HCT116 (cell line): Measurements from ENCODE around the gene UVRAG.

Experiments
- CEBPB ChIP-seq: IDR thresholded peaks from 2 replicates; pipeline ENCODE4 v1.6.1; 2012; ENCODE audit warnings: low read depth
- EGR1 ChIP-seq: IDR thresholded peaks from 2 replicates; pipeline ENCODE4 v1.6.1; 2012; ENCODE audit warnings: low read depth
- ELF1 ChIP-seq: IDR thresholded peaks from 2 replicates; pipeline ENCODE4 v1.6.1; 2012; ENCODE audit warnings: low read depth, borderline replicate concordance
- EZH2 ChIP-seq: fragments of 200-600 bp; sonication (generic); IDR thresholded peaks from 2 replicates; pipeline ENCODE4 v1.6.1; 2017; ENCODE audit warnings: antibody characterized with exemption, mixed run types
- JUND ChIP-seq: IDR thresholded peaks from 2 replicates; pipeline ENCODE4 v1.6.1; 2012
- POLR2A ChIP-seq: IDR thresholded peaks from 2 replicates; pipeline ENCODE4 v1.7.0; 2011; ENCODE audit warnings: borderline replicate concordance; ENCODE audit not compliant: insufficient read depth, insufficient read length; ENCODE audit errors: extremely low read depth
- POLR2AphosphoS5 ChIP-seq: IDR thresholded peaks from 2 replicates; pipeline ENCODE4 v1.6.1; 2011; ENCODE audit warnings: mild to moderate bottlenecking, low read depth, low read length, moderate library complexity
- SIN3A ChIP-seq: IDR thresholded peaks from 2 replicates; pipeline ENCODE4 v1.6.1; 2012; ENCODE audit warnings: low read depth
- SP1 ChIP-seq: IDR thresholded peaks from 2 replicates; pipeline ENCODE4 v1.6.1; 2012; ENCODE audit warnings: low read depth
- YY1 ChIP-seq: IDR thresholded peaks from 2 replicates; pipeline ENCODE4 v1.6.1; 2011; ENCODE audit warnings: low read length, low read depth, moderate library complexity, mild to moderate bottlenecking; ENCODE audit not compliant: insufficient replicate concordance; ENCODE audit errors: extremely low read depth
- TF ChIP-seq, protein P1 (sequence below), 3 experiments: fragments of 200-600 bp in 1 of 3; sonication (generic) in 1 of 3; IDR thresholded peaks in 2 of 3; conservative IDR thresholded peaks in 1 of 3; 2 replicates each; pipeline ENCODE4 v1.5.1; 2012 to 2017; ENCODE audit warnings: low read depth in 2 of 3, low read length in 2 of 3, antibody characterized with exemption in 1 of 3, borderline replicate concordance in 1 of 3, control low read depth in 1 of 3, mild to moderate bottlenecking in 1 of 3, mixed read lengths in 1 of 3, mixed run types in 1 of 3, moderate library complexity in 1 of 3; ENCODE audit not compliant: insufficient read depth in 1 of 3
- TF ChIP-seq, protein P2 (sequence below): IDR thresholded peaks from 2 replicates; pipeline ENCODE4 v1.6.1; 2012; ENCODE audit warnings: low read depth
- TF ChIP-seq, protein P3 (sequence below): IDR thresholded peaks from 2 replicates; pipeline ENCODE4 v1.6.1; 2012
- TF ChIP-seq, protein P4 (sequence below): IDR thresholded peaks from 2 replicates; pipeline ENCODE4 v1.6.1; 2012

DNA sequence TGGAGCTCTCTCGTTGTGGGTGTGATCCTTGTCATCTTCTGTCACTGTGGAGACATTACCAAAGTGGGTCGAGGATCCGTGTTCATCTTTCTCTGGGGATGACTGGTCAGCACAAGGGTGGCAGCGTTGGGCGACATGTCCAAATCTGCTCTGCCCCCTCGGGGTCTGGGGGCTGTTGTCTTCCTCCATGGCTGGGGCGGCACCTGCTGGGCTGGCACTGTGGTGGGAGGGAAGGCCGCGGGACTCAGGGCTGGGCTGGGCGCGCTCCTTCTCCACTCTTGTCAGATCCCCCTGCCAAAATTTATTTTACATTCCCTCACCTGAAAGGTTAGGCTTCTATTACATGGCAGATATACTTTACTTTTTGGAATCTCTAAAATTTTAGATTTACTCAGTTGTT, 96.4 kb downstream of the UVRAG start:
- TF ChIP-seq POLR2AphosphoS5 (no peak), EZH2 (no peak), EGR1 (no peak), SIN3A (no peak), POLR2A (no peak), JUND (no peak), CEBPB (no peak), SP1 (no peak), ELF1 (no peak), YY1 (no peak)
- TF ChIP-seq, protein P1, sequence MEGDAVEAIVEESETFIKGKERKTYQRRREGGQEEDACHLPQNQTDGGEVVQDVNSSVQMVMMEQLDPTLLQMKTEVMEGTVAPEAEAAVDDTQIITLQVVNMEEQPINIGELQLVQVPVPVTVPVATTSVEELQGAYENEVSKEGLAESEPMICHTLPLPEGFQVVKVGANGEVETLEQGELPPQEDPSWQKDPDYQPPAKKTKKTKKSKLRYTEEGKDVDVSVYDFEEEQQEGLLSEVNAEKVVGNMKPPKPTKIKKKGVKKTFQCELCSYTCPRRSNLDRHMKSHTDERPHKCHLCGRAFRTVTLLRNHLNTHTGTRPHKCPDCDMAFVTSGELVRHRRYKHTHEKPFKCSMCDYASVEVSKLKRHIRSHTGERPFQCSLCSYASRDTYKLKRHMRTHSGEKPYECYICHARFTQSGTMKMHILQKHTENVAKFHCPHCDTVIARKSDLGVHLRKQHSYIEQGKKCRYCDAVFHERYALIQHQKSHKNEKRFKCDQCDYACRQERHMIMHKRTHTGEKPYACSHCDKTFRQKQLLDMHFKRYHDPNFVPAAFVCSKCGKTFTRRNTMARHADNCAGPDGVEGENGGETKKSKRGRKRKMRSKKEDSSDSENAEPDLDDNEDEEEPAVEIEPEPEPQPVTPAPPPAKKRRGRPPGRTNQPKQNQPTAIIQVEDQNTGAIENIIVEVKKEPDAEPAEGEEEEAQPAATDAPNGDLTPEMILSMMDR (IDR thresholded peaks at IDR 0.05 in 2 of 3, conservative IDR thresholded peaks at IDR 0.05 in 1 of 3; ENCODE audit: borderline replicate concordance in 1 of 3, insufficient read depth in 1 of 3, low read depth in 2 of 3, low read length in 2 of 3) = no peak
- TF ChIP-seq, protein P2, sequence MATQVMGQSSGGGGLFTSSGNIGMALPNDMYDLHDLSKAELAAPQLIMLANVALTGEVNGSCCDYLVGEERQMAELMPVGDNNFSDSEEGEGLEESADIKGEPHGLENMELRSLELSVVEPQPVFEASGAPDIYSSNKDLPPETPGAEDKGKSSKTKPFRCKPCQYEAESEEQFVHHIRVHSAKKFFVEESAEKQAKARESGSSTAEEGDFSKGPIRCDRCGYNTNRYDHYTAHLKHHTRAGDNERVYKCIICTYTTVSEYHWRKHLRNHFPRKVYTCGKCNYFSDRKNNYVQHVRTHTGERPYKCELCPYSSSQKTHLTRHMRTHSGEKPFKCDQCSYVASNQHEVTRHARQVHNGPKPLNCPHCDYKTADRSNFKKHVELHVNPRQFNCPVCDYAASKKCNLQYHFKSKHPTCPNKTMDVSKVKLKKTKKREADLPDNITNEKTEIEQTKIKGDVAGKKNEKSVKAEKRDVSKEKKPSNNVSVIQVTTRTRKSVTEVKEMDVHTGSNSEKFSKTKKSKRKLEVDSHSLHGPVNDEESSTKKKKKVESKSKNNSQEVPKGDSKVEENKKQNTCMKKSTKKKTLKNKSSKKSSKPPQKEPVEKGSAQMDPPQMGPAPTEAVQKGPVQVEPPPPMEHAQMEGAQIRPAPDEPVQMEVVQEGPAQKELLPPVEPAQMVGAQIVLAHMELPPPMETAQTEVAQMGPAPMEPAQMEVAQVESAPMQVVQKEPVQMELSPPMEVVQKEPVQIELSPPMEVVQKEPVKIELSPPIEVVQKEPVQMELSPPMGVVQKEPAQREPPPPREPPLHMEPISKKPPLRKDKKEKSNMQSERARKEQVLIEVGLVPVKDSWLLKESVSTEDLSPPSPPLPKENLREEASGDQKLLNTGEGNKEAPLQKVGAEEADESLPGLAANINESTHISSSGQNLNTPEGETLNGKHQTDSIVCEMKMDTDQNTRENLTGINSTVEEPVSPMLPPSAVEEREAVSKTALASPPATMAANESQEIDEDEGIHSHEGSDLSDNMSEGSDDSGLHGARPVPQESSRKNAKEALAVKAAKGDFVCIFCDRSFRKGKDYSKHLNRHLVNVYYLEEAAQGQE = no peak
- TF ChIP-seq, protein P3, sequence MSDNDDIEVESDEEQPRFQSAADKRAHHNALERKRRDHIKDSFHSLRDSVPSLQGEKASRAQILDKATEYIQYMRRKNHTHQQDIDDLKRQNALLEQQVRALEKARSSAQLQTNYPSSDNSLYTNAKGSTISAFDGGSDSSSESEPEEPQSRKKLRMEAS = no peak
- TF ChIP-seq, protein P4, sequence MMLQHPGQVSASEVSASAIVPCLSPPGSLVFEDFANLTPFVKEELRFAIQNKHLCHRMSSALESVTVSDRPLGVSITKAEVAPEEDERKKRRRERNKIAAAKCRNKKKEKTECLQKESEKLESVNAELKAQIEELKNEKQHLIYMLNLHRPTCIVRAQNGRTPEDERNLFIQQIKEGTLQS = no peak
